NCI-H345 treated with DMSO at 0.1 percent for 48 hours (cell line): ENCODE results near the gene SLFN14.
A peak's percentile ranks its signal among the peaks of the same experiment; 100 is the strongest.
"Not testable (repeated sequence)": the region's sequence is repeated elsewhere in the genome, so short reads cannot be mapped to it uniquely, and the experiment has no call there.

Experiments
- DNase-seq: peaks from one replicate; lab custom pipeline; 2025; ENCODE audit not compliant: unreplicated experiment; lab: John Stamatoyannopoulos, UW

SLFN14 gene

GRCh38 chr17:35560703-35561102 is at the start of gene SLFN14:
Gene SLFN14, minus strand, starts transcription at chr17:35560819. Its CDS starts 2,757 bp downstream, at chr17:35558062.
- no peak for DNase-seq

DNA sequence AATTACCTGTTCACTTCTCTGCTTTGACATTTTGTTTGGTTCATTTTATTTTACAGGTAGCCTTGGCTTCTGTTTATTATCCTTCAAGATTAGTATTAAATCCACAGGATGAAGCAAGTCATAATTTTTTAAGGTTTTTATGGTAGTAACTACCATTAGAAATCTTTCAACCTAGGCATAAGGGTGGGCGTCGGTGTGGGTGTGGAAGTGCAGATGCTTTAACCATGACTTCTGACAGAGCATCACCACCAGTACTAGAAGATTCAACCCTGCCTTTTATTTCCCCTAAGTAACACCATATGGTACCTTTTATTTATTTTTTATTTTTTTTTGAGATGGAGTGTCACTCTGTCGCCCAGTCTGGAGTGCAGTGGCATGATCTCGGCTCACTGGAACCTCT is 49.2 kb upstream of the SLFN14 start:
- DNase-seq: no peak

DNA sequence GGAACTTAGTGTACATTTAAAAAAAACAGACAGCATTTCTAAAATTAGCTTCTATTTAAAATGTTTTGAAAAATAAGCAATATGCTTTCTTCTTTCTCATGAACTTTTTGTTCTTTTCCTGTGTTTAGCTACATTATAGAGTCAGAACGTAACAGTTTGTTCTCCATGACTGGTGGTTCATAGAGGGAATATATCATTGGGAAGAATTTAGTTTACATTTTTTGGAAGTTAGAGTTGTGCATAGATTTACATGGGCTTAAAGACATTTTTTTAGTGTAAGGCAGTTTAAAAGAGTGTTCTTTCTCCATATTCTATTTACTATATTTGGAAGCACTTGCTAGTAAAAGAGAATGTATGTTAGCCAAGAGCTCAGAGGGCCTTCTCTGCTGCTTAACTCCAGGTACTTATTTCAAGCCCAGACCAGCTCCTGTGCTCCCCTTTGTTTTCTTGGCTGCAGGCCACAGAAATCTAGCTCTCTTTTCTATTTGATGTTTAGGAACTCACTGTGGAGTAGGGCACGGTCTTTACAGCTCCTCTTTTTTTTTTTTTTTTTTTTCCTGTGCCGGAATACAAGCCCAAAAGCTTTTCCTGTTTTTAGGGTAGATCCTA is 46.7 kb upstream of the SLFN14 start:
- no peak for DNase-seq

DNA sequence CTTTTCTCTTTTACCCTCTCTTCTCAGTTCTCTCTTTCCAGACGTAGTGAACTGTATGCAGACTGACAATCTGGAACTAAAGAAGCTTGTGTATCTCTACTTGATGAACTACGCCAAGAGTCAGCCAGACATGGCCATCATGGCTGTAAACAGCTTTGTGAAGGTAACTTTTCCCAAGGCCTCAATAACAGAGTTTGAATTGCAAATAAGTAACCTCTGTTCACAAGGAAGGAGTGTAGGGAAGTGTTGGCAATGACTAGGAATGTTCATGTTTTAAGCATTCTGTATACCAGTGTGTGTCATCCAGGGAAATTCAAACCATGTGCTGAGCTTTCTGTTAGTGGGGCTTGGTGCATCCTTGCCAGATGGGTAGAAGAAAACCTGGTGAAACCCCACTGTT is 45.1 kb upstream of the SLFN14 start:
- no peak for DNase-seq

DNA sequence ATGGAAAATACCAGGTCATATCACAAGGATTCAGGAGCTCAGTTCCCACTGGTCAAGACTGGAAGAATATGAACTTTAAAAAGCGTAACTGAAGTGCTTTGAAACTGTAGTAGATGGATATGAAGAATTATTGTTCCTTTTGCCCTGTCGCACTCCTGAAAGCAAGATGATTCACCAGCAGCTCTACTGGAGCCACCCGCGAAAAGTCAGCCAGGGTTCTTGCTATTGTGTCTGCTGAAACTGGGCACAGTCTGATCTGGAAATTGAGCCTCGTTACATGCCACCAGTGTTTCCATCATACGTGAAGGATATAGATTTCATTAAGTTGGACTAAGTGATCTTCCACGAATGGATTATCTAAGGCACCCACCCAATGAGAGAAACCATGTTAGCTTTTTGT is 43.1 kb upstream of the SLFN14 start:
- no peak for DNase-seq

DNA sequence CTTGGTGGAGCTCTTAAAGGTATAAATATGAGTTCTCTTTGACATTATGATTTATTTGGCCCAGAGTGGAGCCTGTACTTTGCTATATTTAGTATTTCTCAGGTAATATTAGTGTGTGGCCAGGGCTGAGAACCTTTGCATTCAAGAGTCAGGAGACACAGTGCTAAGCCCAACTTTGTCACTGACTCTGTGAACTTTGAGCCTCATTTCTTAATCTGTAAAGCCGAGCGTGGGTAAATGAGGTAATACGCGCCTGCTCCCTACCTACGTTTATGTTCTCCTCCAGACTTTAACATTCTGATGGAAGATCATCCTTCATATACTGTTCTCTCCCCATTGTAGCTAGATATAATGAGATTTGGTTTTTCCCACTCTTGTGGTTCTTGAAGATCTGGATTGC is 37.0 kb upstream of the SLFN14 start:
- no peak for DNase-seq

- no peak for DNase-seq
Measured at GRCh38 chr17:35596530-35597233, 36.1 kb upstream of the SLFN14 start.

DNA sequence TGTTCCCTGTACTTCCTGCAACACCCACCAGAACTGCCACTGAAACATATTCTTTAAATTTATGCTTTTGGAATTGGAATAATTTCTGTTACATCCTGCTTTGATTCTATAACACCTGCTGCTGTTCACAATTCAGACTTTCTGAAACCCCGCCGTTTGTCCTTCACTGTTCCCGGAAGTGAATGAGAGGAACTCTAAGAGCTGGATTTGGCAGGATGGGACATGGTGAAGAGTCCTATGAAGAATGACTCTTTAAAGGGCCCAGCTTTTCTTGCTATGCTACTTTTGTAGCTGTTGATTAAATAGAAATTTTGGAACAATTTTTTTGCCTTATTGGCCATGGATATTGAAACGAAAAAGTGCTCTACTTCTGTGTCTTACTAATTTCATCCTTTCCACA is 35.5 kb upstream of the SLFN14 start:
- no peak for DNase-seq

DNA sequence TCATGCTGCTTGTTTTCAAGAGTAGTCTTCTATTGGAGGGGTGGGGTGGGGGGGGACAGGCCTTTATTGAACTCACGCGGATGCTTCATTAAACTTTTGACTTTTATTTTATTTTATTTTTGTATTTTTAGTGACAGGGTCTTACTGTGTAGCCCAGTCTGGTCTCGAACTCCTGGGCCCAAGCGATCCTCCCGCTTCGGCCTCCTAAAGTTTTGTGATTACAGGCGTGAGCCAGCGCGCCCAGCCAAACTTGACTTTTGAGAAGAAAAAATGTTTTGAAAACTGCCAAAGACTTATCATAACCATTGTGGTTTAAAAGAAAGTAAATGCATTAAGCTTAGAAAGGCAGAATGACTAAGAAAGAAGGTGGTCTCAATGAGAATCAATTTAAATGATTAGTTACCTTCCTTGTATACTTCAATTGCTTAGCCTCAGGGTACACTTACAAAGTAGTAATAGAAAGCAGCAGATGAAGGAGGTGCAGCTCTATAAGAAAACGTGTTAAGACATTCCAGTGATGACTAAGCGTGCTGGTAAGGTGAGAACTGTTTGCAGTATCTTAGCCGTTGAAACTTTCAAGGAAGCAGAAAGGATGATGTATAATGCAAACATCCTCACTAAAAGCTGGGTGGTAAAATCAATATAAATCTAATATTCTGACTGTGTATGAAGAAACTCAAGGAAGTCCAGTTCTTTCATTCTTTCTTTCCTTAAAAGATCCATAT is 27.7 kb upstream of the SLFN14 start:
- DNase-seq: no peak

GRCh38 chr17:35587074-35587961 is 26.7 kb upstream of the SLFN14 start, which contains the start of gene AP2B1:
Gene AP2B1, plus strand, starts transcription at chr17:35587322. Its CDS starts 6,709 bp downstream, at chr17:35594031.
- peak; percentile 87 for DNase-seq

GRCh38 chr17:35586569-35587073 is 26.0 kb upstream of the SLFN14 start:
- no peak for DNase-seq

GRCh38 chr17:35584061-35584460 is 23.4 kb upstream of the SLFN14 start:
- DNase-seq: no peak

- DNase-seq: no peak
Measured at GRCh38 chr17:35578929-35579432, 18.4 kb upstream of the SLFN14 start.

GRCh38 chr17:35578197-35578928 is 17.7 kb upstream of the SLFN14 start, which contains the start of gene PEX12:
Gene PEX12, minus strand, starts transcription at chr17:35578571. Its CDS starts 550 bp downstream, at chr17:35578021.
- peak; percentile 82 for DNase-seq

GRCh38 chr17:35577830-35578196 is 17.2 kb upstream of the SLFN14 start:
- no peak for DNase-seq

- DNase-seq: no peak
Measured at GRCh38 chr17:35575759-35576158, 15.1 kb upstream of the SLFN14 start.

- no peak for DNase-seq
Measured at GRCh38 chr17:35569405-35569804, 8.8 kb upstream of the SLFN14 start.

GRCh38 chr17:35568561-35568960 is 7.9 kb upstream of the SLFN14 start:
- no peak for DNase-seq

GRCh38 chr17:35566968-35567367 is 6.3 kb upstream of the SLFN14 start:
- no peak for DNase-seq

- DNase-seq: not testable (repeated sequence)
Measured at GRCh38 chr17:35563181-35563580, 2.6 kb upstream of the SLFN14 start.
